Non-pigmented ciliary epithelial cell (primary cell): ENCODE results near the gene DENND4B.
"Not testable (repeated sequence)": the region's sequence is repeated elsewhere in the genome, so short reads cannot be mapped to it uniquely, and the experiment has no call there.

Source experiments
- DNase-seq: peaks from one replicate; pipeline ENCODE4 v3.0.0-alpha.2; 2010; ENCODE audit warnings: low read depth

The DENND4B gene

GRCh38 chr1:153946622-153947241, at the start of gene DENND4B:
DENND4B (minus strand) TSS chr1:153946718; CDS start chr1:153944374, 2,344 bp downstream.
- no peak for DNase-seq

GRCh38 chr1:153995640-153996039, 49.1 kb upstream of the DENND4B start:
- DNase-seq = no peak

- no peak for DNase-seq
Measured at GRCh38 chr1:153995202-153995601, 48.7 kb upstream of the DENND4B start.

- no peak for DNase-seq
Measured at GRCh38 chr1:153991806-153992205, 45.3 kb upstream of the DENND4B start.

GRCh38 chr1:153991151-153991630, 44.7 kb upstream of the DENND4B start:
- no peak for DNase-seq

GRCh38 chr1:153990468-153991150, 44.1 kb upstream of the DENND4B start, which contains the start of gene RPS27:
RPS27 (plus strand) TSS chr1:153990762; CDS start chr1:153990797, 35 bp downstream.
- DNase-seq = peak; percentile 92

- no peak for DNase-seq
Measured at GRCh38 chr1:153987621-153988020, 41.1 kb upstream of the DENND4B start.

GRCh38 chr1:153985941-153986761, 39.6 kb upstream of the DENND4B start, which contains the start of gene RAB13:
RAB13 (minus strand) TSS chr1:153986339; CDS start chr1:153986236, 103 bp downstream.
- DNase-seq = no peak

GRCh38 chr1:153985341-153985912, 38.9 kb upstream of the DENND4B start:
- DNase-seq = no peak

GRCh38 chr1:153984123-153984894, 37.8 kb upstream of the DENND4B start:
- DNase-seq = no peak

GRCh38 chr1:153981735-153982134, 35.2 kb upstream of the DENND4B start:
- not testable (repeated sequence) for DNase-seq

- DNase-seq = not testable (repeated sequence)
Measured at GRCh38 chr1:153979091-153979490, 32.6 kb upstream of the DENND4B start.

- DNase-seq = no peak
Measured at GRCh38 chr1:153978274-153978909, 31.9 kb upstream of the DENND4B start.

GRCh38 chr1:153977250-153978240, 31.0 kb upstream of the DENND4B start, which contains the start of gene JTB:
JTB (minus strand) TSS chr1:153977674; CDS start chr1:153977252, 422 bp downstream.
- DNase-seq = no peak

GRCh38 chr1:153976819-153977249, 30.3 kb upstream of the DENND4B start:
- no peak for DNase-seq

- no peak for DNase-seq
Measured at GRCh38 chr1:153973525-153973924, 27.0 kb upstream of the DENND4B start.

- DNase-seq = no peak
Measured at GRCh38 chr1:153973071-153973470, 26.6 kb upstream of the DENND4B start.

GRCh38 chr1:153970346-153970745, 23.8 kb upstream of the DENND4B start:
- DNase-seq = no peak

GRCh38 chr1:153968972-153969371, 22.5 kb upstream of the DENND4B start:
- no peak for DNase-seq
